Measurements from ENCODE around the gene ASCC1. TPM values are rescaled to one million over a fixed set of nuclear protein-coding genes. Genes with fewer than 3 reads are reported as not detected.

ASCC1 gene
- total and polyA plus RNA-seq, 2 of the 13 experiments (the other 11 are each of a cell fraction or from before 2014, with no cell fraction given) = 21.6 to 30.1 TPM

DNA sequence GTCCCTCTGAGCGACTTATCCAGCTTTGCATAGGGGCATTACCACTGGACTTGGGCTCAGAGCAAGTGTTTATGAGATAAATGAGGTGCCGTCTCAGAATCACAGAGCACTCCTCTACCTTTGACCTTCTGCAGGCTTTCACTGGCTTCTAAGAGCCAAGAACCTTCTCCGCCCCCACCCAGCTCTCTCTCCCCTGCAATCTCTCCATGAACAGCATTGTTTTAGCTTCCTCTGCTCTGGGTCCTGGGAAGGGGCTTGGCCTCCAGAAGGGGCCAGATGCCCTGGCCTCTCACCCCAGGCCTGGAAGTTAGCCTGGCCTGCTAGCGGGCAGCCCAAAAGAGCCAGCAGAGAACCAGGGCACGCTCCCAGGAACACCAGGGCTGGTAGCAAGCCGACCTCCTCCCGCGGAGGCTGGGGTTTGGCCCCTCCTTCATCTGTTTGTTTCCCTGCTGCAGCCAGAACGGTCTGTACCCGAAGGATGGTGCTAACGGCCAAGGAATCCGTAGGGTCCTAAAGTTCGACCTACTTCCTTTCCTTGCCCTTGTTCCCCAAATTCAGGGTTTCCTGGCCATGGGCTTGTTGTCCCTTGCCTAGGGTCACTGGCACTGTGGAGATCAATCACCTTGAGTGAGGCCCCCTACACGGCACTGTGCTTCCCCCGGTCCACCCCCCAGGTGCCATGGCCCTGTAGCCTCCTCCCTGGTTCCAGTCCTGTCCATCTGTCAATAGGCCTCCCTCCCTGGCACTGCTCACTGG lies 38.9 kb upstream of the ASCC1 start (continued):
- TF ChIP-seq, protein P1, sequence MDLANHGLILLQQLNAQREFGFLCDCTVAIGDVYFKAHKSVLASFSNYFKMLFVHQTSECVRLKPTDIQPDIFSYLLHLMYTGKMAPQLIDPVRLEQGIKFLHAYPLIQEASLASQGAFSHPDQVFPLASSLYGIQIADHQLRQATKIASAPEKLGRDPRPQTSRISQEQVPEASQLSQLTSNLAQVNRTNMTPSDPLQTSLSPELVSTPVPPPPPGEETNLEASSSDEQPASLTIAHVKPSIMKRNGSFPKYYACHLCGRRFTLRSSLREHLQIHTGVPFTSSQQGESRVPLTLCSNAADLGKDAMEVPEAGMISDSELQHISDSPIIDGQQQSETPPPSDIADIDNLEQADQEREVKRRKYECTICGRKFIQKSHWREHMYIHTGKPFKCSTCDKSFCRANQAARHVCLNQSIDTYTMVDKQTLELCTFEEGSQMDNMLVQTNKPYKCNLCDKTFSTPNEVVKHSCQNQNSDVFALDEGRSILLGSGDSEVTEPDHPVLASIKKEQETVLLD (CRISPR knock-in tag; IDR thresholded peaks at IDR 0.05; ENCODE audit: low read depth) = no peak
- TF ChIP-seq KAT2B (IDR thresholded peaks at IDR 0.05; ENCODE audit: borderline replicate concordance, low read depth, low read length) (no peak), KDM2A (CRISPR knock-in tag; IDR thresholded peaks at IDR 0.05; ENCODE audit: borderline replicate concordance, low read depth) (peak; percentile 49; the same call in 1 of the 2 replicates), ZNF230 (CRISPR knock-in tag; IDR thresholded peaks at IDR 0.05) (no peak), ZNF569 (CRISPR knock-in tag; IDR thresholded peaks at IDR 0.05; ENCODE audit: borderline replicate concordance) (no peak), NFIC (IDR thresholded peaks at IDR 0.05; ENCODE audit: low read length) (no peak), ZNF432 (CRISPR knock-in tag; IDR thresholded peaks at IDR 0.05; ENCODE audit: borderline replicate concordance) (no peak), NAIF1 (CRISPR knock-in tag; IDR thresholded peaks at IDR 0.05; ENCODE audit: borderline replicate concordance) (no peak), HIVEP1 (CRISPR knock-in tag; IDR thresholded peaks at IDR 0.05) (no peak), FIP1L1 (IDR thresholded peaks at IDR 0.05; ENCODE audit: borderline replicate concordance, insufficient read depth, low read depth, low read length) (no peak), ATF4 (CRISPR knock-in tag; IDR thresholded peaks at IDR 0.05) (no peak), ZBTB8A (CRISPR knock-in tag; IDR thresholded peaks at IDR 0.05; ENCODE audit: borderline replicate concordance, low read depth) (no peak), ZNF598 (CRISPR knock-in tag; IDR thresholded peaks at IDR 0.05; ENCODE audit: borderline replicate concordance) (no peak), ZNF337 (CRISPR knock-in tag; IDR thresholded peaks at IDR 0.05; ENCODE audit: borderline replicate concordance, low read depth) (no peak), AHR (CRISPR knock-in tag; IDR thresholded peaks at IDR 0.05) (no peak), NR2F2 (IDR thresholded peaks at IDR 0.05; ENCODE audit: borderline replicate concordance, low read depth) (no peak), ELK4 (CRISPR knock-in tag; IDR thresholded peaks at IDR 0.05; ENCODE audit: borderline replicate concordance) (no peak), ZFP41 (CRISPR knock-in tag; IDR thresholded peaks at IDR 0.05; ENCODE audit: borderline replicate concordance) (no peak), ZNF558 (CRISPR knock-in tag; IDR thresholded peaks at IDR 0.05; ENCODE audit: borderline replicate concordance) (no peak), ZSCAN5A (CRISPR knock-in tag; IDR thresholded peaks at IDR 0.05; ENCODE audit: borderline replicate concordance) (no peak), ZMYM2 (CRISPR knock-in tag; IDR thresholded peaks at IDR 0.05) (no peak), ZNF235 (CRISPR knock-in tag; IDR thresholded peaks at IDR 0.05; ENCODE audit: borderline replicate concordance) (no peak), CBX1 (IDR thresholded peaks at IDR 0.05; ENCODE audit: low read depth) (no peak)
- TF ChIP-seq, protein P2, sequence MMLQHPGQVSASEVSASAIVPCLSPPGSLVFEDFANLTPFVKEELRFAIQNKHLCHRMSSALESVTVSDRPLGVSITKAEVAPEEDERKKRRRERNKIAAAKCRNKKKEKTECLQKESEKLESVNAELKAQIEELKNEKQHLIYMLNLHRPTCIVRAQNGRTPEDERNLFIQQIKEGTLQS (CRISPR knock-in tag; IDR thresholded peaks at IDR 0.05) = no peak

All from HepG2 (cell line).